Vagina (tissue), 2 donors: ENCODE measurements around the gene NUP42.

Source experiments
- CTCF ChIP-seq, 3 experiments: fragments of 450-650 bp in 2 of 3; fragments of 200-600 bp in 1 of 3; sonication (generic) in 1 of 3; IDR thresholded peaks; one replicate each; pipeline ENCODE4 v1.5.1; 2017 to 2019; ENCODE audit warnings: antibody characterized with exemption in 3 of 3, mild to moderate bottlenecking in 2 of 3, moderate library complexity in 2 of 3
- POLR2A ChIP-seq, 2 donors: fragments of 450-650 bp; IDR thresholded peaks; one replicate each; pipeline ENCODE4 v1.6.1; 2017; ENCODE audit warnings: antibody characterized with exemption in 2 of 2, mild to moderate bottlenecking in 2 of 2, moderate library complexity in 2 of 2
- POLR2AphosphoS5 ChIP-seq, 2 donors: sonication (generic); formaldehyde crosslinking; IDR thresholded peaks; one replicate each; pipeline ENCODE4 v1.9.0; 2017; ENCODE audit warnings: antibody characterized with exemption in 2 of 2, mild to moderate bottlenecking in 2 of 2, low read depth in 1 of 2; ENCODE audit not compliant: insufficient read depth in 1 of 2

GRCh38 chr7:23213755-23214154 is 31.9 kb downstream of the NUP42 start:
- TF ChIP-seq POLR2AphosphoS5 (IDR thresholded peaks at IDR 0.05; ENCODE audit: insufficient read depth in 1 of 2, low read depth in 1 of 2) (no peak), CTCF (IDR thresholded peaks at IDR 0.05) (no peak), POLR2A (IDR thresholded peaks at IDR 0.05) (no peak)
